ENCODE data around the gene MTMR3.
"Not testable (repeated sequence)": the region's sequence is repeated elsewhere in the genome, so short reads cannot be mapped to it uniquely, and the experiment has no call there.

Gene MTMR3

GRCh38 chr22:30061094-30061493 is 178.1 kb downstream of the MTMR3 start:
- not testable (repeated sequence) for DNase-seq

DNA sequence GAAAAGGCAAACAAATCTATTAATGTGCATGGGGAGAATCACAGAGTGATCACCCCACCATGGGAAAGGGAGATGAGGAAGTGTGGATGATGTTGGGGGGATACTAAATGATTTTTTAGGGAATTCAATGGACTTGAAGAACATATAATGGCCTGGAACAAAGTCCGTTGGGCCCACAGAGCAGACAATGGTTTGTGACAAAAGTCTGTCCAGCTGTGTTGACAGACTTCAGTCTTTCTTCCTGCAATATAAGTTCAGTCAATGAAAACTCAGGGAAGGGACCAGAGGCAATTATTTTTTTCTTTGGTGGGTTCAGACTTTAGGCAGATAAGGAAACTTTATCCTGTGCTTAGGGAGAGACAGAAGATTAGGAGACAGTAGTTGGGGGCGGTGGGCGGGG is 179.3 kb downstream of the MTMR3 start:
- no peak for DNase-seq

GRCh38 chr22:30062950-30063349 is 180.0 kb downstream of the MTMR3 start:
- no peak for DNase-seq

- no peak for DNase-seq
Observed at GRCh38 chr22:30064172-30064571, 181.2 kb downstream of the MTMR3 start.

GRCh38 chr22:30073743-30074142 is 190.8 kb downstream of the MTMR3 start:
- no peak for DNase-seq

DNA sequence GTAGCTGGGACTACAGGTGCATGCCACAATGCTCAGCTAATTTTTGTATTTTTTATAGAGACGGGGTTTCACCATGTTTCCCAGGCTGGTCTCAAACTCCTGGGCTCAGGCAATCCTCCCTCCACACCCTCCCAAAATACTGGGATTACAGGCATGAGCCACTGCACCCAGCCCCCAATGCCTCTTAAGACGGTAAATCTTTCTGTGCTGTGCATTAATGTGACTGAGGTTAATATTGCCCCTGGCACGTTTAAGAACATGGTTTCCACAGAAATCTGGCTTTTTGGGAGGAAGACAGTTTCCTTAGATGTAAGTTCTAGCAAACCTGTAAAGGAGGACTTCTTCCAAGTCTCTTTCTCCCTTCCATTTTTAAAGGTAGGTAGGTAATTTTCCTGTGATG is 191.2 kb downstream of the MTMR3 start:
- no peak for DNase-seq

GRCh38 chr22:30074994-30075393 is 192.0 kb downstream of the MTMR3 start:
- peak; percentile 65 for DNase-seq

GRCh38 chr22:30077279-30077880 is 194.4 kb downstream of the MTMR3 start:
- no peak for DNase-seq

GRCh38 chr22:30078320-30079311 is 195.6 kb downstream of the MTMR3 start:
- no peak for DNase-seq

DNA sequence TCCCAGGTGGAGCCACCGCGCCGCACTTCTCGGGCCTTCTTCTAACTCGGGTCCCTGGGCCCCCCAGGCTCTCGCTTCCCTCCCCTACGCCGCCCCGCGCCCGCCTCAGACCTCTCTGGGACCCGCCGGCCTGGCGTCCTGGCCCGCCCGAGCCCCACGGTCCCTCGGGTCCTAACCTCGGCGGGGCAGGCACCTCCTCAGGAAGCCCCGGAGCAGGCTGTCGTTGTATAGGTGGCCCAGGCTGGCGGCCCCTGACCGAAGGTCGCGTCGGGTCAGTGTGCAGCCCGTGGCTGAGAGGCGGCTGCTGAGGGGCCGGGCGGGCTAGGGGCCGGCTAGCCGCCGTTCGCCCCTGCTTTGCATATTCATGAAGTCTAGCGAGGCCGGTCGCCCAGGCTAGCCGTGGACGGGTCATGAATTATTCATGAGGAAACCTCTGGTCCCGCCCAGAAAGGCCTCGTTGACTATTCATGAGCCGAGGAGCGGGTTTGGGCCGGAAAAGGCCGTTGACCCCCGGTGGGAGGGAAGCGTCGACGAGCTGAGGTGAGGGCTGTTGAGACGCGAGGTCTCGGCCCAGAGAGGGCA is 197.1 kb downstream of the MTMR3 start, which contains the start of gene HORMAD2:
Gene HORMAD2, plus strand, starts transcription at position 513 of the 582 bp plus-strand sequence. CDS start 13,489 bp downstream, outside the sequence.
- DNase-seq: no peak

All from NCI-H2227 treated with DMSO at 0.1 percent for 48 hours (cell line).